ENCODE results near the gene TNF. TPM values are rescaled to one million over a fixed set of nuclear protein-coding genes. Genes with fewer than 3 reads are reported as not detected.

The TNF gene
- polyA plus RNA-seq, 1 of the 3 experiments (the other 2 are of a cell fraction): not detected

GRCh38 chr6:31556307-31556706, 19.1 kb upstream of the TNF start:
- H2AFZ ChIP-seq (ENCODE audit: low read depth): no peak overlapping the region
- POLR2A ChIA-PET: no interaction called here
- H3F3A ChIP-seq (replicated peaks; ENCODE audit: insufficient read depth): peaks cover 19% of the 10 kb centered on the region
- H3K4me3 ChIP-seq (ENCODE audit: low read depth in 2 of 2, low read length in 1 of 2): no peak overlapping the region
- no peaks in the 10 kb centered on the region for H3K9me3 ChIP-seq
- WGBS (ENCODE audit: low lambda C conversion rate): 100% methylated on average over 3 of the region's 3 CpGs
- H3K27me3 ChIP-seq (ENCODE audit: insufficient read depth): no peaks in the 10 kb centered on the region
- peaks cover 36% of the 10 kb centered on the region for H3K79me2 ChIP-seq (ENCODE audit: insufficient read depth)
- no peak for DNase-seq
- no peaks in the 10 kb centered on the region for H3K9me2 ChIP-seq
- H3K4me2 ChIP-seq: no peak overlapping the region
- peaks cover 0 to 17% of the 10 kb centered on the region in 2 experiments; a peak in 2 of 4 replicates for H3K4me1 ChIP-seq (ENCODE audit: control insufficient read depth in 1 of 2, insufficient read depth in 2 of 2, low read depth in 1 of 2, low read length in 1 of 2)
- peaks cover 30 to 34% of the 10 kb centered on the region in 2 experiments for H3K36me3 ChIP-seq (replicated peaks in 1 of 2; ENCODE audit: control insufficient read depth in 1 of 2, insufficient read depth in 2 of 2, low read length in 1 of 2)
- no peaks in the 10 kb centered on the region for H4K20me1 ChIP-seq (ENCODE audit: insufficient read depth)
- TF ChIP-seq JUND (IDR thresholded peaks at IDR 0.05) (no peak), NRF1 (IDR thresholded peaks at IDR 0.05; ENCODE audit: low read depth, low read length) (no peak), RFX5 (IDR thresholded peaks at IDR 0.05; ENCODE audit: low read length) (no peak), RAD21 (IDR thresholded peaks at IDR 0.05; ENCODE audit: low read length) (no peak)
- TF ChIP-seq, protein P1, sequence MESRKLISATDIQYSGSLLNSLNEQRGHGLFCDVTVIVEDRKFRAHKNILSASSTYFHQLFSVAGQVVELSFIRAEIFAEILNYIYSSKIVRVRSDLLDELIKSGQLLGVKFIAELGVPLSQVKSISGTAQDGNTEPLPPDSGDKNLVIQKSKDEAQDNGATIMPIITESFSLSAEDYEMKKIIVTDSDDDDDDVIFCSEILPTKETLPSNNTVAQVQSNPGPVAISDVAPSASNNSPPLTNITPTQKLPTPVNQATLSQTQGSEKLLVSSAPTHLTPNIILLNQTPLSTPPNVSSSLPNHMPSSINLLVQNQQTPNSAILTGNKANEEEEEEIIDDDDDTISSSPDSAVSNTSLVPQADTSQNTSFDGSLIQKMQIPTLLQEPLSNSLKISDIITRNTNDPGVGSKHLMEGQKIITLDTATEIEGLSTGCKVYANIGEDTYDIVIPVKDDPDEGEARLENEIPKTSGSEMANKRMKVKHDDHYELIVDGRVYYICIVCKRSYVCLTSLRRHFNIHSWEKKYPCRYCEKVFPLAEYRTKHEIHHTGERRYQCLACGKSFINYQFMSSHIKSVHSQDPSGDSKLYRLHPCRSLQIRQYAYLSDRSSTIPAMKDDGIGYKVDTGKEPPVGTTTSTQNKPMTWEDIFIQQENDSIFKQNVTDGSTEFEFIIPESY (IDR thresholded peaks at IDR 0.05; ENCODE audit: borderline replicate concordance, low read depth): no peak
- CTCF ChIA-PET: interaction anchor here (0.7 to 5.7 kb wide), 5 partner anchors 8 to 41 kb away, joined by 3 to 29 read pairs (median 6); partner anchors contain the start of genes ATP6V1G2, LTB and NFKBIL1
- no peak overlapping the region for H3K27ac ChIP-seq (ENCODE audit: low read depth in 2 of 2, low read length in 1 of 2)
- no peak overlapping the region for H3K9ac ChIP-seq

GRCh38 chr6:31557443-31558317, 17.7 kb upstream of the TNF start:
- Histone ChIP-seq H3K4me3 (ENCODE audit: low read depth in 2 of 2, low read length in 1 of 2) (no peak overlapping the region), H4K20me1 (ENCODE audit: insufficient read depth) (no peaks in the 10 kb centered on the region), H3K36me3 (replicated peaks in 1 of 2; ENCODE audit: control insufficient read depth in 1 of 2, insufficient read depth in 2 of 2, low read length in 1 of 2) (peaks cover 30 to 34% of the 10 kb centered on the region in 2 experiments), H3F3A (replicated peaks; ENCODE audit: insufficient read depth) (peaks cover 21% of the 10 kb centered on the region), H2AFZ (ENCODE audit: low read depth) (no peak overlapping the region), H3K9me2 (no peaks in the 10 kb centered on the region), H3K9me3 (no peaks in the 10 kb centered on the region), H3K27ac (ENCODE audit: low read depth in 2 of 2, low read length in 1 of 2) (no peak overlapping the region), H3K4me2 (no peak overlapping the region), H3K4me1 (ENCODE audit: control insufficient read depth in 1 of 2, insufficient read depth in 2 of 2, low read depth in 1 of 2, low read length in 1 of 2) (peaks cover 0 to 17% of the 10 kb centered on the region in 2 experiments; a peak in 2 of 4 replicates), H3K79me2 (ENCODE audit: insufficient read depth) (peaks cover 25% of the 10 kb centered on the region; the same call in 1 of the 2 replicates), H3K27me3 (ENCODE audit: insufficient read depth) (no peaks in the 10 kb centered on the region), H3K9ac (no peak overlapping the region)
- WGBS (ENCODE audit: low lambda C conversion rate): 89% methylated on average over 22 of the region's 24 CpGs
- POLR2A ChIA-PET: no interaction called here
- no peak for DNase-seq
- CTCF ChIA-PET: interaction anchor here (1.4 to 5.7 kb wide), 3 partner anchors 9 to 23 kb away, joined by 3 to 29 read pairs (median 6); partner anchors contain the start of genes ATP6V1G2 and LTB
- TF ChIP-seq ELF1 (IDR thresholded peaks at IDR 0.05) (no peak), USF2 (IDR thresholded peaks at IDR 0.05; ENCODE audit: borderline replicate concordance, low read depth, low read length) (no peak), EP300 (IDR thresholded peaks at IDR 0.05; ENCODE audit: borderline replicate concordance in 1 of 2, low read depth in 1 of 2, low read length in 1 of 2) (no peak), CHD2 (IDR thresholded peaks at IDR 0.05; ENCODE audit: low read length, partially characterized antibody) (no peak), EZH2phosphoT487 (IDR thresholded peaks at IDR 0.05; ENCODE audit: borderline replicate concordance, low read depth) (no peak), SMC3 (IDR thresholded peaks at IDR 0.05; ENCODE audit: low read depth, low read length) (no peak), FOXM1 (IDR thresholded peaks at IDR 0.05; ENCODE audit: low read depth) (no peak), RFX5 (IDR thresholded peaks at IDR 0.05; ENCODE audit: low read length) (no peak), FOXJ3 (CRISPR knock-in tag; IDR thresholded peaks at IDR 0.05) (no peak), RAD21 (IDR thresholded peaks at IDR 0.05; ENCODE audit: low read length) (no peak), RXRA (IDR thresholded peaks at IDR 0.05; ENCODE audit: borderline replicate concordance, low read depth) (no peak), NFIC (IDR thresholded peaks at IDR 0.05; ENCODE audit: borderline replicate concordance) (no peak), TCF12 (IDR thresholded peaks at IDR 0.05) (no peak), GATA2 (CRISPR knock-in tag; IDR thresholded peaks at IDR 0.05) (no peak), RCOR1 (IDR thresholded peaks at IDR 0.05; ENCODE audit: low read length) (no peak), MEF2A (IDR thresholded peaks at IDR 0.05; ENCODE audit: borderline replicate concordance, low read depth) (no peak), FOSL2 (IDR thresholded peaks at IDR 0.05; ENCODE audit: borderline replicate concordance, low read depth) (no peak)
- TF ChIP-seq, protein P2, sequence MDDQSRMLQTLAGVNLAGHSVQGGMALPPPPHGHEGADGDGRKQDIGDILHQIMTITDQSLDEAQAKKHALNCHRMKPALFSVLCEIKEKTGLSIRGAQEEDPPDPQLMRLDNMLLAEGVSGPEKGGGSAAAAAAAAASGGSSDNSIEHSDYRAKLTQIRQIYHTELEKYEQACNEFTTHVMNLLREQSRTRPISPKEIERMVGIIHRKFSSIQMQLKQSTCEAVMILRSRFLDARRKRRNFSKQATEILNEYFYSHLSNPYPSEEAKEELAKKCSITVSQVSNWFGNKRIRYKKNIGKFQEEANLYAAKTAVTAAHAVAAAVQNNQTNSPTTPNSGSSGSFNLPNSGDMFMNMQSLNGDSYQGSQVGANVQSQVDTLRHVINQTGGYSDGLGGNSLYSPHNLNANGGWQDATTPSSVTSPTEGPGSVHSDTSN (IDR thresholded peaks at IDR 0.05): no peak
- TF ChIP-seq, protein P3, sequence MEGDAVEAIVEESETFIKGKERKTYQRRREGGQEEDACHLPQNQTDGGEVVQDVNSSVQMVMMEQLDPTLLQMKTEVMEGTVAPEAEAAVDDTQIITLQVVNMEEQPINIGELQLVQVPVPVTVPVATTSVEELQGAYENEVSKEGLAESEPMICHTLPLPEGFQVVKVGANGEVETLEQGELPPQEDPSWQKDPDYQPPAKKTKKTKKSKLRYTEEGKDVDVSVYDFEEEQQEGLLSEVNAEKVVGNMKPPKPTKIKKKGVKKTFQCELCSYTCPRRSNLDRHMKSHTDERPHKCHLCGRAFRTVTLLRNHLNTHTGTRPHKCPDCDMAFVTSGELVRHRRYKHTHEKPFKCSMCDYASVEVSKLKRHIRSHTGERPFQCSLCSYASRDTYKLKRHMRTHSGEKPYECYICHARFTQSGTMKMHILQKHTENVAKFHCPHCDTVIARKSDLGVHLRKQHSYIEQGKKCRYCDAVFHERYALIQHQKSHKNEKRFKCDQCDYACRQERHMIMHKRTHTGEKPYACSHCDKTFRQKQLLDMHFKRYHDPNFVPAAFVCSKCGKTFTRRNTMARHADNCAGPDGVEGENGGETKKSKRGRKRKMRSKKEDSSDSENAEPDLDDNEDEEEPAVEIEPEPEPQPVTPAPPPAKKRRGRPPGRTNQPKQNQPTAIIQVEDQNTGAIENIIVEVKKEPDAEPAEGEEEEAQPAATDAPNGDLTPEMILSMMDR (IDR thresholded peaks at IDR 0.05): no peak
